ENCODE measurements around the gene IL17B.

Gene IL17B

GRCh38 chr5:149379177-149379761 is at the start of gene IL17B:
Gene IL17B, minus strand, starts transcription at chr5:149379292. Its CDS starts 67 bp downstream, at chr5:149379225.
- DNase-seq: no peak

GRCh38 chr5:149428032-149428431 is 48.9 kb upstream of the IL17B start:
- DNase-seq: no peak

GRCh38 chr5:149427374-149427773 is 48.3 kb upstream of the IL17B start:
- no peak for DNase-seq

GRCh38 chr5:149426931-149427330 is 47.8 kb upstream of the IL17B start:
- no peak for DNase-seq

- DNase-seq: no peak
Measured at GRCh38 chr5:149425729-149426128, 46.6 kb upstream of the IL17B start.

- DNase-seq: no peak
Measured at GRCh38 chr5:149424371-149425315, 45.6 kb upstream of the IL17B start.

GRCh38 chr5:149423794-149424268 is 44.7 kb upstream of the IL17B start:
- no peak for DNase-seq

- DNase-seq: no peak
Measured at GRCh38 chr5:149423049-149423793, 44.1 kb upstream of the IL17B start.

- no peak for DNase-seq
Measured at GRCh38 chr5:149422366-149423048, 43.4 kb upstream of the IL17B start.

- no peak for DNase-seq
Measured at GRCh38 chr5:149421834-149422233, 42.7 kb upstream of the IL17B start.

- no peak for DNase-seq
Measured at GRCh38 chr5:149421372-149421685, 42.2 kb upstream of the IL17B start.

- no peak for DNase-seq
Measured at GRCh38 chr5:149420545-149421371, 41.7 kb upstream of the IL17B start.

GRCh38 chr5:149419859-149420544 is 40.9 kb upstream of the IL17B start:
- no peak for DNase-seq

- DNase-seq: no peak
Measured at GRCh38 chr5:149419532-149419858, 40.4 kb upstream of the IL17B start.

GRCh38 chr5:149418910-149419531 is 39.9 kb upstream of the IL17B start:
- no peak for DNase-seq

GRCh38 chr5:149417711-149418368 is 38.7 kb upstream of the IL17B start:
- no peak for DNase-seq

GRCh38 chr5:149416987-149417710 is 38.1 kb upstream of the IL17B start:
- no peak for DNase-seq

- no peak for DNase-seq
Measured at GRCh38 chr5:149415066-149415967, 36.2 kb upstream of the IL17B start.
